HepG2 (cell line): ENCODE data around the gene URM1. TPM values are rescaled to one million over a fixed set of nuclear protein-coding genes. Genes with fewer than 3 reads are reported as not detected.

Experiments
- ATAC-seq: fragments of 200-7000 bp; cut with Tn5 transposase; 3 replicates; pipeline ENCODE4 v1.9.1; 2020; ENCODE audit warnings: mild to moderate bottlenecking, moderate library complexity
- BruUV-seq: library from RNA; stranded (reverse); fragments of 400-500 nt; replicated peaks from 2 replicates; lab custom pipeline; 2021; lab: Mats Ljungman, UMichigan
- CTCF ChIA-PET: fragments of 300-600 bp; formaldehyde crosslinking; extraction: SDS; loops from one replicate; lab custom pipeline; 2021; ENCODE audit warnings: low total read pairs, inconsistent platforms, low intra/inter-chr PET ratio; lab: Yijun Ruan, JAX
- POLR2A ChIA-PET: fragments of 350-600 bp; sonication (Branson Sonifier 250); formaldehyde crosslinking; loops from one replicate; lab custom pipeline; 2020; ENCODE audit warnings: antibody characterized with exemption, inconsistent platforms; lab: Yijun Ruan, JAX
- DNase-seq: peaks from one replicate; pipeline ENCODE4 v3.0.0-alpha.2; 2015; ENCODE audit warnings: low spot score
- FAIRE-seq: peaks from 3 replicates; lab custom pipeline; 2011; peaks lifted over from hg19 to GRCh38; lab: Jason Lieb, UNC
- H2AFZ ChIP-seq: one replicate; pipeline ENCODE4 v1.6.1; 2011; ENCODE audit warnings: low read length, inconsistent platforms
- H3K27ac ChIP-seq: fragments of 300-600 bp; 3 replicates; pipeline ENCODE4 v1.8.0; 2011; ENCODE audit warnings: mixed run types, mild to moderate bottlenecking, mixed read lengths, low read length, inconsistent platforms; ENCODE audit not compliant: insufficient read depth; ENCODE audit errors: extremely low read length
- H3K27me3 ChIP-seq, 2 experiments: fragments of 200-600 bp in 1 of 2; 2 replicates in 1 of 2; 3 replicates in 1 of 2; pipeline versions ENCODE4 v1.6.0 to v1.8.0; 2011; ENCODE audit warnings: low read length in 2 of 2, mild to moderate bottlenecking in 2 of 2, moderate library complexity in 2 of 2, inconsistent platforms in 1 of 2; ENCODE audit not compliant: insufficient read depth in 2 of 2, control insufficient read depth in 1 of 2
- H3K36me3 ChIP-seq, 2 experiments: fragments of 200-600 bp in 1 of 2; replicated peaks in 1 of 2; 2 replicates in 1 of 2; 3 replicates in 1 of 2; pipeline versions ENCODE4 v1.5.1 to v1.8.0; 2011; ENCODE audit warnings: low read length in 2 of 2, inconsistent platforms in 1 of 2; ENCODE audit not compliant: insufficient read depth in 2 of 2, control insufficient read depth in 1 of 2
- H3K4me1 ChIP-seq: 2 replicates; pipeline ENCODE4 v1.5.1; 2012; ENCODE audit warnings: low read length, inconsistent platforms; ENCODE audit not compliant: insufficient read depth
- H3K4me2 ChIP-seq: 2 replicates; pipeline ENCODE4 v1.6.0; 2011; ENCODE audit warnings: low read depth, low read length, inconsistent platforms
- H3K4me3 ChIP-seq, 3 experiments: fragments of 200-600 bp in 1 of 3; sonication (generic), shearing (Covaris generic) in 1 of 3; replicated peaks in 1 of 3; 2 replicates each; pipeline ENCODE4 v1.5.1; 2011 to 2016; ENCODE audit warnings: low read length in 3 of 3, inconsistent platforms in 2 of 3, low read depth in 2 of 3, mild to moderate bottlenecking in 2 of 3, control low read depth in 1 of 3, mixed read lengths in 1 of 3; ENCODE audit not compliant: insufficient read depth in 1 of 3
- H3K79me2 ChIP-seq: one replicate; pipeline ENCODE4 v1.6.1; 2011; ENCODE audit warnings: low read length, inconsistent platforms; ENCODE audit not compliant: insufficient read depth
- H3K9ac ChIP-seq: 2 replicates; pipeline ENCODE4 v1.6.0; 2011; ENCODE audit warnings: mild to moderate bottlenecking, low read depth, low read length, inconsistent platforms; ENCODE audit not compliant: insufficient read depth
- H3K9me3 ChIP-seq: 2 replicates; pipeline ENCODE4 v1.5.1; 2012; ENCODE audit warnings: mild to moderate bottlenecking, low read length
- H4K20me1 ChIP-seq: 2 replicates; pipeline ENCODE4 v1.6.0; 2011; ENCODE audit warnings: inconsistent platforms, mild to moderate bottlenecking, low read length, moderate library complexity; ENCODE audit not compliant: insufficient read depth
- CENPX ChIP-seq: sonication (generic); formaldehyde crosslinking; IDR thresholded peaks from 2 replicates; pipeline ENCODE4 v1.9.0; 2021; ENCODE audit warnings: mild to moderate bottlenecking, missing genetic modification reagents, moderate library complexity
- DMTF1 ChIP-seq: sonication (generic); formaldehyde crosslinking; IDR thresholded peaks from 2 replicates; pipeline ENCODE4 v1.4.0; 2020; ENCODE audit warnings: mild to moderate bottlenecking, missing genetic modification reagents
- HOXA7 ChIP-seq: sonication (generic); formaldehyde crosslinking; IDR thresholded peaks from 2 replicates; pipeline ENCODE4 v1.8.1; 2022; ENCODE audit warnings: mild to moderate bottlenecking, missing genetic modification reagents, moderate library complexity
- KAT2B ChIP-seq: fragments of 150-350 bp; IDR thresholded peaks from 2 replicates; pipeline ENCODE4 v1.6.1; 2014; ENCODE audit warnings: low read depth, low read length, borderline replicate concordance
- KDM4B ChIP-seq: sonication (generic); formaldehyde crosslinking; IDR thresholded peaks from 2 replicates; pipeline ENCODE4 v1.4.0; 2020; ENCODE audit warnings: missing genetic modification reagents
- NKX3-1 ChIP-seq: sonication (generic); formaldehyde crosslinking; IDR thresholded peaks from 2 replicates; pipeline ENCODE4 v1.5.0; 2020; ENCODE audit warnings: missing genetic modification reagents
- RBAK ChIP-seq: sonication (generic); formaldehyde crosslinking; IDR thresholded peaks from 2 replicates; pipeline ENCODE4 v1.5.1; 2020; ENCODE audit warnings: mild to moderate bottlenecking, missing genetic modification reagents
- SMAD1 ChIP-seq: sonication (generic); formaldehyde crosslinking; IDR thresholded peaks from 2 replicates; pipeline ENCODE4 v1.4.0; 2020; ENCODE audit warnings: missing genetic modification reagents, low read depth, mild to moderate bottlenecking, borderline replicate concordance
- ZNF160 ChIP-seq: sonication (generic); formaldehyde crosslinking; IDR thresholded peaks from 2 replicates; pipeline ENCODE4 v1.8.0; 2022; ENCODE audit warnings: mild to moderate bottlenecking, inconsistent platforms, missing genetic modification reagents
- ZNF260 ChIP-seq: sonication (generic); formaldehyde crosslinking; IDR thresholded peaks from 2 replicates; pipeline ENCODE4 v1.4.0; 2020; ENCODE audit warnings: missing genetic modification reagents, low read depth, mild to moderate bottlenecking, borderline replicate concordance
- ZNF343 ChIP-seq: sonication (generic); formaldehyde crosslinking; IDR thresholded peaks from 2 replicates; pipeline ENCODE4 v1.4.0; 2020; ENCODE audit warnings: mild to moderate bottlenecking, missing genetic modification reagents
- ZNF546 ChIP-seq: sonication (generic); formaldehyde crosslinking; conservative IDR thresholded peaks from 2 replicates; pipeline ENCODE4 v1.8.1; 2023; ENCODE audit warnings: mild to moderate bottlenecking, missing genetic modification reagents
- ZNF577 ChIP-seq: sonication (generic); formaldehyde crosslinking; IDR thresholded peaks from 2 replicates; pipeline ENCODE4 v1.4.0; 2020; ENCODE audit warnings: mild to moderate bottlenecking, low read depth, missing genetic modification reagents, borderline replicate concordance
- ZNF720 ChIP-seq: sonication (generic); formaldehyde crosslinking; IDR thresholded peaks from 2 replicates; pipeline ENCODE4 v1.4.0; 2020; ENCODE audit warnings: missing genetic modification reagents
- ZNF784 ChIP-seq: sonication (generic); formaldehyde crosslinking; IDR thresholded peaks from 2 replicates; pipeline ENCODE4 v1.5.1; 2020; ENCODE audit warnings: missing genetic modification reagents, mild to moderate bottlenecking, borderline replicate concordance
- ZSCAN25 ChIP-seq: sonication (generic); formaldehyde crosslinking; IDR thresholded peaks from 2 replicates; pipeline ENCODE4 v1.8.0; 2022; ENCODE audit warnings: mild to moderate bottlenecking, missing genetic modification reagents
- ZSCAN9 ChIP-seq: IDR thresholded peaks from 2 replicates; pipeline ENCODE4 v1.6.1; 2016; ENCODE audit warnings: borderline replicate concordance
- ZZZ3 ChIP-seq: sonication (generic); formaldehyde crosslinking; IDR thresholded peaks from 2 replicates; pipeline ENCODE4 v1.4.0; 2020; ENCODE audit warnings: missing genetic modification reagents, mild to moderate bottlenecking, borderline replicate concordance
- WGBS: methylation state at CpG from one replicate; pipeline ENCODE4 v1.1.6; 2017; ENCODE audit warnings: low lambda C conversion rate; 5-methylcytosine and 5-hydroxymethylcytosine counted together
- in situ Hi-C: cut with HindIII; loops from 2 replicates; pipeline ENCODE4 v1.10.0; 2017; ENCODE audit warnings: low pct_unique_long_range_greater_than_20kb; ENCODE audit not compliant: extremely low pct_ligation_motif_present
- intact Hi-C: fragments of 100-400 bp; cut with micrococcal nuclease; formaldehyde crosslinking; loops from one replicate; pipeline ENCODE4 v1.10.0; 2022; ENCODE audit not compliant: unreplicated experiment
- polyA plus RNA-seq, 8 experiments: library from polyadenylated mRNA; depleted of rRNA in 3 of 8; stranded (reverse) in 7 of 8; unstranded in 1 of 8; fragments of >200 nt; fragmentation: Illumina TruSeq in 4 of 8; extraction: Trizol in 4 of 8; gene quantifications; 2 replicates each; pipeline versions ENCODE4 v1.2.1 to v1.2.3, GENCODE V29; 2011 to 2016; ENCODE audit warnings: low read depth in 4 of 8, missing spikeins in 1 of 8, mixed read lengths in 1 of 8; ENCODE audit not compliant: insufficient read depth in 1 of 8
- total RNA-seq, 5 experiments: library from RNA; depleted of rRNA; stranded (reverse); fragments of >200 nt; fragmentation: Illumina TruSeq; extraction: Trizol; gene quantifications; 2 replicates each; pipeline ENCODE4 v1.2.3, GENCODE V29; 2016; ENCODE audit warnings: low read depth in 1 of 5

Gene URM1
- total and polyA plus RNA-seq, 2 of the 13 experiments (the other 11 are each of a cell fraction or from before 2014, with no cell fraction given), result 37.1 to 41.3 TPM

GRCh38 chr9:128431207-128431606 is 60.0 kb downstream of the URM1 start:
- no peak for ATAC-seq
- no peak for FAIRE-seq
- TF ChIP-seq KDM4B (CRISPR knock-in tag) (no peak), SMAD1 (CRISPR knock-in tag) (no peak), RBAK (CRISPR knock-in tag) (no peak), ZSCAN25 (CRISPR knock-in tag) (no peak), ZNF160 (no peak), ZSCAN9 (CRISPR knock-in tag) (no peak)

GRCh38 chr9:128434340-128434739 is 63.2 kb downstream of the URM1 start:
- Histone ChIP-seq H3K4me1 (peaks cover 8% of the 10 kb centered on the region; the same call in 1 of the 2 replicates), H3K27me3 (no peaks in the 10 kb centered on the region), H3K79me2 (no peaks in the 10 kb centered on the region), H2AFZ (no peak overlapping the region), H4K20me1 (no peaks in the 10 kb centered on the region), H3K36me3 (no peaks in the 10 kb centered on the region), H3K9ac (no peak overlapping the region), H3K4me2 (no peak overlapping the region), H3K27ac (no peak overlapping the region), H3K4me3 (no peak overlapping the region), H3K9me3 (no peaks in the 10 kb centered on the region)
- ATAC-seq (no peak), FAIRE-seq (no peak), DNase-seq (no peak)
- intact Hi-C loops, result no loop called here
- CTCF ChIA-PET, result no interaction called here
- WGBS, result no CpG with 5 or more reads among the region's 17 CpGs
- POLR2A ChIA-PET, result no interaction called here
- no TSS peak for BruUV-seq
- in situ Hi-C loops, result no loop called here
- TF ChIP-seq KAT2B (no peak), ZZZ3 (CRISPR knock-in tag) (no peak), ZNF260 (CRISPR knock-in tag) (no peak), ZNF577 (CRISPR knock-in tag) (no peak), ZNF343 (CRISPR knock-in tag) (no peak), NKX3-1 (CRISPR knock-in tag) (no peak), DMTF1 (CRISPR knock-in tag) (no peak), ZNF720 (no peak), CENPX (CRISPR knock-in tag) (no peak), HOXA7 (no peak), ZNF784 (CRISPR knock-in tag) (no peak), ZNF546 (no peak)

More at GRCh38 chr9:128431207-128431606, 60.0 kb downstream of the URM1 start:
- Histone ChIP-seq H2AFZ (no peak overlapping the region), H3K4me1 (no peaks in the 10 kb centered on the region), H3K4me3 (no peak overlapping the region), H3K9ac (no peak overlapping the region), H3K79me2 (no peaks in the 10 kb centered on the region), H4K20me1 (no peaks in the 10 kb centered on the region), H3K27ac (no peak overlapping the region), H3K9me3 (no peaks in the 10 kb centered on the region), H3K36me3 (no peaks in the 10 kb centered on the region), H3K4me2 (no peak overlapping the region), H3K27me3 (no peaks in the 10 kb centered on the region)
- WGBS, result 100% methylated on average over 4 of the region's 8 CpGs
- no peak for DNase-seq
- no TSS peak for BruUV-seq
- in situ Hi-C loops (no loop called here), intact Hi-C loops (no loop called here)
- POLR2A ChIA-PET, result no interaction called here
- CTCF ChIA-PET, result no interaction called here
